H1 (cell line): Measurements from ENCODE around the gene LRRC17. TPM values are rescaled to one million over a fixed set of nuclear protein-coding genes. Genes with fewer than 3 reads are reported as not detected.

Source experiments
- ASH2L ChIP-seq: fragments of 200-600, 300-600 bp; sonication (generic); IDR thresholded peaks from one replicate; pipeline ENCODE4 v1.7.1; 2017; ENCODE audit warnings: low read length
- CEBPB ChIP-seq: IDR thresholded peaks from 2 replicates; pipeline ENCODE4 v1.6.1; 2012; ENCODE audit warnings: low read depth, low read length
- CHD1 ChIP-seq: IDR thresholded peaks from 2 replicates; pipeline ENCODE4 v1.6.1; 2012; ENCODE audit warnings: low read depth, low read length, improper control_type of control experiment
- CREB1 ChIP-seq: IDR thresholded peaks from 2 replicates; pipeline ENCODE4 v1.6.1; 2012; ENCODE audit warnings: inconsistent platforms
- FOSL1 ChIP-seq: IDR thresholded peaks from 2 replicates; pipeline ENCODE4 v1.6.1; 2011; ENCODE audit warnings: mild to moderate bottlenecking, low read depth, low read length, moderate library complexity; ENCODE audit not compliant: insufficient read depth
- HDAC2 ChIP-seq, 2 experiments: fragments of 300-600 bp in 1 of 2; sonication (generic) in 1 of 2; IDR thresholded peaks; 2 replicates each; pipeline ENCODE4 v1.6.1; 2011 to 2012; ENCODE audit warnings: low read depth in 2 of 2, low read length in 2 of 2, mild to moderate bottlenecking in 2 of 2, moderate library complexity in 2 of 2, borderline replicate concordance in 1 of 2, inconsistent platforms in 1 of 2
- MAX ChIP-seq: IDR thresholded peaks from 2 replicates; pipeline ENCODE4 v1.6.1; 2012; ENCODE audit warnings: inconsistent platforms
- NRF1 ChIP-seq: IDR thresholded peaks from 2 replicates; pipeline ENCODE4 v1.6.1; 2011; ENCODE audit warnings: mild to moderate bottlenecking, low read depth, low read length, improper control_type of control experiment
- POLR2AphosphoS5 ChIP-seq: IDR thresholded peaks from 2 replicates; pipeline ENCODE4 v1.6.1; 2011; ENCODE audit warnings: low read depth, low read length
- SAP30 ChIP-seq: fragments of 300-600 bp; sonication (generic); IDR thresholded peaks from 2 replicates; pipeline ENCODE4 v1.7.1; 2012; ENCODE audit warnings: low read length, moderate library complexity, mild to moderate bottlenecking, inconsistent platforms; ENCODE audit not compliant: insufficient read depth, insufficient replicate concordance
- TAF1 ChIP-seq: IDR thresholded peaks from 2 replicates; pipeline ENCODE4 v1.6.1; 2011; ENCODE audit warnings: mild to moderate bottlenecking, low read depth, low read length
- TBP ChIP-seq: IDR thresholded peaks from 2 replicates; pipeline ENCODE4 v1.6.1; 2011; ENCODE audit warnings: low read depth, low read length, improper control_type of control experiment
- TCF12 ChIP-seq: IDR thresholded peaks from 2 replicates; pipeline ENCODE4 v1.6.1; 2011; ENCODE audit warnings: low read depth, mild to moderate bottlenecking, low read length
- YY1 ChIP-seq: IDR thresholded peaks from 2 replicates; pipeline ENCODE4 v1.6.1; 2011; ENCODE audit warnings: low read depth, mild to moderate bottlenecking, low read length
- polyA plus RNA-seq, 7 experiments: library from polyadenylated mRNA; depleted of rRNA in 3 of 7; stranded (reverse) in 5 of 7; unstranded in 2 of 7; fragments of >200 nt in 5 of 7; fragments of 200-250 nt in 2 of 7; gene quantifications; 1 replicate in 5 of 7; 2 replicates in 1 of 7; 4 replicates in 1 of 7; pipeline versions ENCODE4 v1.2.1 to v1.2.3, GENCODE V29; 2011 to 2013; ENCODE audit warnings: missing spikeins in 2 of 7, mixed read lengths in 2 of 7
- total RNA-seq: library from RNA; stranded (reverse); fragmentation: NEBNext Ultra II Directional; extraction: Animal tissue kit (Norgen Biotek cat#: 25700); gene quantifications from 2 replicates; pipeline ENCODE4 v1.2.1, GENCODE V29; 2021
- TF ChIP-seq, protein P1 (sequence below): IDR thresholded peaks from 2 replicates; pipeline ENCODE4 v1.6.1; 2012; ENCODE audit warnings: inconsistent platforms
- TF ChIP-seq, protein P2 (sequence below): IDR thresholded peaks from 2 replicates; pipeline ENCODE4 v1.6.1; 2011; ENCODE audit warnings: low read depth, mild to moderate bottlenecking, low read length; ENCODE audit not compliant: insufficient read depth
- TF ChIP-seq, protein P3 (sequence below): IDR thresholded peaks from 2 replicates; pipeline ENCODE4 v1.6.1; 2011; ENCODE audit warnings: low read length, improper control_type of control experiment

LRRC17 gene
- total and polyA plus RNA-seq, 2 of the 8 experiments (the other 6 are each of a cell fraction or from before 2014, with no cell fraction given), result 3.0 TPM

- TF ChIP-seq, protein P1, sequence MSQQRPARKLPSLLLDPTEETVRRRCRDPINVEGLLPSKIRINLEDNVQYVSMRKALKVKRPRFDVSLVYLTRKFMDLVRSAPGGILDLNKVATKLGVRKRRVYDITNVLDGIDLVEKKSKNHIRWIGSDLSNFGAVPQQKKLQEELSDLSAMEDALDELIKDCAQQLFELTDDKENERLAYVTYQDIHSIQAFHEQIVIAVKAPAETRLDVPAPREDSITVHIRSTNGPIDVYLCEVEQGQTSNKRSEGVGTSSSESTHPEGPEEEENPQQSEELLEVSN, result no peak
- TF ChIP-seq CEBPB (peak; percentile 41), TBP (peak; percentile 48; the same call in 1 of the 2 replicates), MAX (0 out of 2 replicates have a peak, but pooled peaks have one; percentile 28), YY1 (peak; percentile 84), TCF12 (0 out of 2 replicates have a peak, but pooled peaks have one; percentile 56), CREB1 (peak; percentile 55), SAP30 (peak; percentile 33), TAF1 (peak; percentile 45; the same call in 1 of the 2 replicates), NRF1 (peak; percentile 13; the same call in 1 of the 2 replicates), FOSL1 (no peak), HDAC2 (IDR thresholded peaks at IDR 0.05; ENCODE audit: borderline replicate concordance in 1 of 2, low read depth in 2 of 2, low read length in 2 of 2) (peak in 1 of 2 experiments; percentile 64; a peak in 1 of 4 replicates), CHD1 (no peak), POLR2AphosphoS5 (peak; percentile 39; the same call in 1 of the 2 replicates), ASH2L (peak; percentile 34)
- TF ChIP-seq, protein P2, sequence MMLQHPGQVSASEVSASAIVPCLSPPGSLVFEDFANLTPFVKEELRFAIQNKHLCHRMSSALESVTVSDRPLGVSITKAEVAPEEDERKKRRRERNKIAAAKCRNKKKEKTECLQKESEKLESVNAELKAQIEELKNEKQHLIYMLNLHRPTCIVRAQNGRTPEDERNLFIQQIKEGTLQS, result no peak
- TF ChIP-seq, protein P3, sequence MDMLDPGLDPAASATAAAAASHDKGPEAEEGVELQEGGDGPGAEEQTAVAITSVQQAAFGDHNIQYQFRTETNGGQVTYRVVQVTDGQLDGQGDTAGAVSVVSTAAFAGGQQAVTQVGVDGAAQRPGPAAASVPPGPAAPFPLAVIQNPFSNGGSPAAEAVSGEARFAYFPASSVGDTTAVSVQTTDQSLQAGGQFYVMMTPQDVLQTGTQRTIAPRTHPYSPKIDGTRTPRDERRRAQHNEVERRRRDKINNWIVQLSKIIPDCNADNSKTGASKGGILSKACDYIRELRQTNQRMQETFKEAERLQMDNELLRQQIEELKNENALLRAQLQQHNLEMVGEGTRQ, result no peak
Observed at GRCh38 chr7:102933763-102934162, 21.0 kb downstream of the LRRC17 start (continued).
